GM21529 (cell line): ENCODE results near the gene GK2.

Source experiments
- ATAC-seq: cut with Tn5 transposase; IDR thresholded peaks from one replicate; pipeline ENCODE4 v1.9.1; 2021; ENCODE audit not compliant: unreplicated experiment

Gene GK2

DNA sequence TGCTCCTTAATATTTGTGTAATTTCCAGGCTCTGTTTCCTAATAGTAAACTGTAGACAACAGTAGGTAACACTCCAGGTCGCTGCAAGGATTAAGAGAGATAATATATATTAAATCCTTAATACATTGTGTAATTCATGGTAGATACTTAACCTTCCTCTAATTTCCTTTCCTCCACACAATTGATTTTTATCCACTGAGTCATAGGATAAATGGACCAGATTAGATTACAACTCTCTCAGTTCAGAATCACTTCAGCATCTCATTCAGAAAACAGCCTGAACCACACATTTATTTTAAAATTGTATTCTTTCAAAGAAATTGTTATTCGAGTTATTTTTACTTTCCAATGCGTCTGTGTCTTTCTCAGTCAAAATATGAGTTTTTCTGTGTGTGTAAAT is 17.1 kb downstream of the GK2 start:
- no peak for ATAC-seq

DNA sequence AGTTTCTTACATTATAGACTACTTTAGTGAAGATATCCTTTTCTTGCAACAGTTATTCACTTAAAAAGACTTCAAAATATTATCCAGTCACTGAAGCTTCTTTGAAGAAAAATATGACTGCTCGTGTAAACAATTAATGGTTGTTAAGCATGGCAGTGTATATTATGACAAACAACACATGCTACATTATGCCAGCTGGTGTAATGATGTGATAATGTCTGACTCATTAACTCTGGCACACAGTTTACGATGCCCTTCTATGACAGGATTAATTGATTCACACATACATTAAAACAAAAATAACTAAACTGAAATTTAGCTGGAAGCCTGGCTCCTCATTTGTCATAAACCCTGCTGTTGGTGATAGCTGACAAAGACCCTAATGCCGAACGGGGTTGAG is 22.4 kb downstream of the GK2 start:
- ATAC-seq: no peak

- ATAC-seq: no peak
Measured at GRCh38 chr4:79381161-79381560, 26.9 kb downstream of the GK2 start.

GRCh38 chr4:79370026-79370425 is 38.0 kb downstream of the GK2 start:
- ATAC-seq: no peak

GRCh38 chr4:79367096-79367495 is 40.9 kb downstream of the GK2 start:
- ATAC-seq: no peak

GRCh38 chr4:79366422-79366821 is 41.6 kb downstream of the GK2 start:
- no peak for ATAC-seq

GRCh38 chr4:79364061-79364460 is 44.0 kb downstream of the GK2 start:
- ATAC-seq: no peak

- ATAC-seq: no peak
Measured at GRCh38 chr4:79362626-79363025, 45.4 kb downstream of the GK2 start.

GRCh38 chr4:79360006-79360405 is 48.0 kb downstream of the GK2 start:
- no peak for ATAC-seq

- no peak for ATAC-seq
Measured at GRCh38 chr4:79358438-79358837, 49.6 kb downstream of the GK2 start.

DNA sequence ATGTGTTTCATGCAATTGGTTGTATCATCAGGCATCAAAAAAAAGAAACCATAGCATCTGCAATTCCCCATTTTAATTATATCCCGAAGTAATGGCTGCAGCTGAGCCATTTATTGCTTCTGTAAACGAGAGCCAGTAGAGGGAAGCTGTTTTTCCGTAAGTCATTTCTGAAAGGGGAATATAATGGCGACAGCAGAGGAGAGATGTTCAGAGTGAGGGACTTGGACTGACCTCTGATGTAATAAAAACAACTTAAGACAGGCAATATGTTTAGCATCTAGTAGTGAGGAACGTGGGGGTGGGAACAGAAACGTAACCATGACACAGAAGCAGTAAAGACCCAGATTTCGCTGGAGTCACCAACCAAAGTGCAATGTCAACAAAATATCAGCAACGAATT is 50.7 kb downstream of the GK2 start:
- ATAC-seq: no peak
